GM12872 (cell line): ENCODE results near the gene BSN.

Experiments
- TF ChIP-seq, protein P1 (sequence below): IDR thresholded peaks from 3 replicates; pipeline ENCODE4 v1.5.1; 2011; ENCODE audit warnings: low read depth, mild to moderate bottlenecking, low read length, moderate library complexity; ENCODE audit not compliant: insufficient read depth

BSN gene

DNA sequence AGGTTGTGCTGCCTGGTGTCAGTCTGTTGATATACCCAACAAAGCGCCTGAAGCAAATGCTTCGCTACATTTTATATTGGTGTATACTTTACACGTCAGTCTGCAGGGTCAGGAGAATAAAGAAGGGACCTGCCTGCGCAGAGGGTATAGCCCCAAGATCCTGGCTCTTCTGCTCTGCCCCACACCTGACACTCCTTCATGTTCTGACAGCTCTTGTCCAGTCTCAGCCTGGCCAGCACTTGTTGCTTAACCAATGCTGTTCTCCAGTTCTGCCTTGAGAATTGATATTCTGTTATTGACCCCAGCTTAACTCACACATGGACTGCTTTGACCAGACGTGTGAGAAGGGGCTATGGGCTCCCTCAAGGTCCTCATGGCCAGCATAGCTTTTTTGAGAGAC is 35.8 kb upstream of the BSN start:
- TF ChIP-seq, protein P1, sequence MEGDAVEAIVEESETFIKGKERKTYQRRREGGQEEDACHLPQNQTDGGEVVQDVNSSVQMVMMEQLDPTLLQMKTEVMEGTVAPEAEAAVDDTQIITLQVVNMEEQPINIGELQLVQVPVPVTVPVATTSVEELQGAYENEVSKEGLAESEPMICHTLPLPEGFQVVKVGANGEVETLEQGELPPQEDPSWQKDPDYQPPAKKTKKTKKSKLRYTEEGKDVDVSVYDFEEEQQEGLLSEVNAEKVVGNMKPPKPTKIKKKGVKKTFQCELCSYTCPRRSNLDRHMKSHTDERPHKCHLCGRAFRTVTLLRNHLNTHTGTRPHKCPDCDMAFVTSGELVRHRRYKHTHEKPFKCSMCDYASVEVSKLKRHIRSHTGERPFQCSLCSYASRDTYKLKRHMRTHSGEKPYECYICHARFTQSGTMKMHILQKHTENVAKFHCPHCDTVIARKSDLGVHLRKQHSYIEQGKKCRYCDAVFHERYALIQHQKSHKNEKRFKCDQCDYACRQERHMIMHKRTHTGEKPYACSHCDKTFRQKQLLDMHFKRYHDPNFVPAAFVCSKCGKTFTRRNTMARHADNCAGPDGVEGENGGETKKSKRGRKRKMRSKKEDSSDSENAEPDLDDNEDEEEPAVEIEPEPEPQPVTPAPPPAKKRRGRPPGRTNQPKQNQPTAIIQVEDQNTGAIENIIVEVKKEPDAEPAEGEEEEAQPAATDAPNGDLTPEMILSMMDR = no peak

DNA sequence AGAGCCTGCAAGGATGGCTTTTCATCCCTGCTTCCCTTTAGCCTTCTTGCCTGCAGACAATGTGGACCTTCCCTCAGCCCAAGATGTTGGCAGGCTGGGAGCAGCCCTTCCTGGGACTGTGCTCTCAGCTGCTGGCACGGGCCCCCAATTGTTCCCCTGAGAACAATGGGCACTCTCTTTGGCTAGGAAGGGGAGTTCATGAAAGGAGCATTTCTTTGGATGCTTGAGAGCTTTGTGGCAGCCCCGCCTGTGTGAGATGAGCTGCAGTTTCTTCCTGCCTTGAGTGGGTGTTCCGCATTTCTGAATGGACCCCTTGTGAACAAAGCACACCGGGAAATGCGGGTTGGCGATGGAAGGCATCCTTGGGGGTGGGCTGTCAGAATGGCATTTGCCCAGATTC is 35.0 kb upstream of the BSN start:
- TF ChIP-seq, protein P1 = no peak

DNA sequence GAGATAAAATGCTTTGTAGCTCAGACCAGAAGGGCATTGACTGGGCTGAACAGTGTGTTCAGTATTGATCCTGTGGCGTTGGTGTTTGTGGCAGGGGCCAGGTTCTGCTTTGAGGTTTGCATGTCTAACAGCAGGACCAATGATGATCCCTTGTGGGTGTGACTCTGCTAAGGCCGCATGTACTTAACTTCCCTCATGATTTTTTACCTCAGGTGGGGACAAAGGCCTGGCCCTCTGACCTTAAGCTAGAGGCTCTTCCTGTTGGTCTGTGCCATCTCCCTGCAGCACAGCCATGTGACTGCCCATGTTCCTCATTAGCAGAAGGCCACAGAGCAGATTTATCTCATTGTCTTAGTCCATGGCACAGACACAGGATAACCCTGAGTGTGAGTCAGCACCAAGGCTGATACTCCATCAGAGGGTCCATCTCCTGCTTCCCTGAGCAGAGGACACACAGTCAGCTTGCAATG is 34.3 kb upstream of the BSN start:
- TF ChIP-seq, protein P1 = no peak

DNA sequence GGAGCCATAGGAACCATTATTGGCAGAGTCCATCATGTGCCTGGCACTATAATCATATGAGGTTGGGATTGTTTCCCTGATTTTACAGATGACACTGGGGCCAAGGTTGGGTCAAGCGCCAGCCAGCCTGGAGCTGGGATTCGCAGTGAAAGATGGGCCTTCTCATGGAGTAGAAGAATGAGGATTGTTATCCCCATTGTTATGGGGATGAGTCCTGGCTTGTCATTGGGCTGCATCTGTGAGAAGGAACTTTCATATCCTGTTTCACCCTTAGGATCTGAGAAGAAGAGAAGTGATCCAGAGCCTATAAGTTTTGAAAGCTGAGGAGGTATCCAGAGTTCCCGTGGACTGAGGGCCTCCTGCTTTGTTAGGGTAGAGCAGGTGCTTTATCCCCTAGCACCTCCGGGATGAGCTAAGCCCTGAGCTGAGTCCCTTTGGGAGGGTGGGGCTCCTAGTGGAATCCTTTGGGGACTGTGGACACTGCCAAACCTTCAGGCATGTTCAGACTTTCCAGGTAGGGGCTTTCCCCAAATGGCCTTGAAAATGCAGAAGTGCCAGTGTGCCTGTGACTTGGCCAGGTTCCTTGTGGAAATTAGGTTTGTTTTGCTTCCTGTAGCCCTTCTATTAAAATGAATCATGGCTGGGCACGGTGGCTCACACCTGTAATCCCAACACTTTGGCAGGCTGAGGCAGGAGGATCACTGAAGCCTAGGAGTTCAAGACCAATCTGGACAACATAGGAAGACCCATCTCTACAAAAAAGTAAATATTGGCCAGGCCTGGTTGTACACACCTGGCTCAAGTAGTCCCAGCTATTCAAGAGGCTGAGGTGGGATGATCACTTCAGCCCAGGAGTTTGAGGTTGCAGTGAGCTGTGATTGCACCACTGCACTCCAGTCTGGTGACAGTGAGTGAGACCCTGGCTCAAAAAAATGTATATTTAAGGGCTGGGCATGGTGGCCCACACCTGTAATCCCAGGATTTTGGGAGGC is 30.2 kb upstream of the BSN start:
- TF ChIP-seq, protein P1 = no peak

DNA sequence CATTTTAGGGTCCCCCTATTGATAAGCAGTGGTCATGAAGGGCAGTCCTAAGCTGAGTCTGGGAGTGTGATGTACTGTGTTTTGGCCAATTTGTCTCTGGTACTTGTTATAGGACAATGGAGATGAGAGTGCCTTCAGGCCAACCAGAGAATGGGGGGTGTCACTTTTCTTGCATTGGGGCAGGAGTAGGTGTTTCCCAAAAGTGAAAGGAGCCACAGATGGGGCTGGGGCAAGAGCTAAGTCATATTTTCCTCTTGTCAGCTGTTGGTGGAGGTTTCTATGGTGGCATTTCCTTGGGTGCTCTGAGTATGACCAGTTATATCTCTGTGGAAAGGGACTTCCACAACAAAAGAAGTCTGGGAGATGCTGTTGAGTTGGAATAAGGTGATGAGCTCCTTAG is 24.7 kb upstream of the BSN start:
- TF ChIP-seq, protein P1 = no peak

DNA sequence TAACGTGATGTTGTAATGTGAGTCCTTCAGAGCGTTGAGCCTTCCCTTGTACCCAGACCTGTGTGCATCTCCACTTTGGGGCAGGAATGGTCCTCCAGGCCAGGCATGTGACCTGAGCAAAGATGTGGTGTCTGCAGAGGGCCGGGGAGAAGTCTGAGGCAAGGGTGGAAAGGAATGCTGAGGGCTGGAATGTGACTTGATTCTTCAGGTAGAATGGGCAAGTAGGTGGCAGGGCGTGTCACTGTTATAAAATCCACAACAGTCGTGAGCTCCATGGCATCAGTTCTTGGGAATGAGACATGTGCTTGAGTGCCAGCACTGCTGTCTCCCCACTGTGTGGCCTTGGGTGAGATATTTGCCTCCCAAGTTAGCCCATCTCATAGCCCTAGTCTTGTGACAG is 24.0 kb upstream of the BSN start:
- TF ChIP-seq, protein P1 = no peak

DNA sequence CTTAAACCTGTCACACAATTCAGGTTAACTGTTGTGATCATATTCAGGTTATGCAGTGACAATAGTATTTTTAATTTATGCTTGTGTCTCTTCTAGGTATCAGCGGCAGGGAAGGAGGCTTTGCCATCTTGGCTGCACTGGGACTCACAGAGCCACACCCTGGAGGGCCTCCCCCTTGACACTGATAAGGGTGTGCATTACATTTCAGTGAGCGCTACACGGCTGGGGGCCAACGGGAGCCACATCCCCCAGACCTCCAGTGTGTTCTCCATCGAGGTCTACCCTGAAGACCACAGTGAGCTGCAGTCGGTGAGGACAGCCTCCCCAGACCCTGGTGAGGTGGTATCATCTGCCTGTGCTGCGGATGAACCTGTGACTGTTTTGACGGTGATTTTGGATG is 23.6 kb upstream of the BSN start:
- TF ChIP-seq, protein P1 = no peak
